Measurements from ENCODE around the gene KNDC1.

Gene KNDC1

DNA sequence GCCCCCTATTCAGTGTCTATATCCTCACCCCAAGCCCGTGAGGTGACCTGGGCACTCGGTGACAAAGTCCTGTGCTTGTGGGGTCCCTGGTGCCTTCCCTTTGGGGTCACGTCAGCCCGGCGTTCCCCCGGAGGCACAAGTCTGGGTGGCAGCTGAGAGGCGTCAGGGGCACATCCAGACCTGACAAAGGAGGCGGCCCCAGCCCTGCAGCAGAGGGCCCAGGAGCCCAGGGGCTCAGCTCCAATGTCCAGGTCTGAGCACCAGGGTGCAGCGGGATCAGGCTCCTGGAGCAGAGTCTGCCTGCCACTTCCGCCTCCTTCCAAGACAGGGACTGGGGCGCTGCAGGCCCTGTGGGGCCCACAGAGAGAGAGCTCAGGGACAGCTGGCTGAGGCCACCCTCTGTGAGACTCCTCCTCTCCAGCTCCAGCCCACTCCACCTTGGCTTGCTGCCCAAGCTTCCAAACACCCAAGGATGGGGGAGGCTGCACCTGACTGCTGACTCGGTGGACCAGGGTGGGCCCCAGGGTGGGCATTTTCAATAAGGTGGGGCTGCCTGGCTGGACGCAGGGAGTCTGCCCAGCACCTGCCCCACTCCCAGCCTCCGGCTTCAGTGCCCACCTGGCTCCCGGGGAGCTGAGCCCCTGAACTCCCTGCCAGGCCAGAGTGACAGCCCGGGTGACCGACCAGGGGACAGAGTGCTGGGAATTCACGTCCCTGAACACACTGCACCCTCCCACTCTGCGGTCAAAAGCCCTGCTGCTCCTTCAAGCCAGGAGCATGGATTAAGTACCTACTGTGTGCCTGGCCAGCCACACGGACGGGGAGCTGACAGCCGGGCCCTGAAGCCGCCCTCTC is 1.0 kb upstream of the KNDC1 start:
- no peaks in the 10 kb centered on the region for H3K9me3 ChIP-seq (ENCODE audit: insufficient read depth, low read depth, low read length)
- H3K4me3 ChIP-seq (ENCODE audit: low read length), result no peak overlapping the region
- peaks cover 16% of the 10 kb centered on the region for H3K4me1 ChIP-seq (ENCODE audit: insufficient read depth, low read length)
- 68% methylated on average over 23 of the region's 23 CpGs for WGBS
- H3K27ac ChIP-seq (ENCODE audit: low read depth, low read length), result peak overlapping the region; percentile 3; the same call in 1 of the 2 replicates
- H3K9ac ChIP-seq (ENCODE audit: low read depth, low read length), result no peak overlapping the region
- no peaks in the 10 kb centered on the region for H3K36me3 ChIP-seq (ENCODE audit: insufficient read depth, low read length)
- peaks cover 9% of the 10 kb centered on the region for H3K27me3 ChIP-seq (ENCODE audit: insufficient read depth, low read length)

DNA sequence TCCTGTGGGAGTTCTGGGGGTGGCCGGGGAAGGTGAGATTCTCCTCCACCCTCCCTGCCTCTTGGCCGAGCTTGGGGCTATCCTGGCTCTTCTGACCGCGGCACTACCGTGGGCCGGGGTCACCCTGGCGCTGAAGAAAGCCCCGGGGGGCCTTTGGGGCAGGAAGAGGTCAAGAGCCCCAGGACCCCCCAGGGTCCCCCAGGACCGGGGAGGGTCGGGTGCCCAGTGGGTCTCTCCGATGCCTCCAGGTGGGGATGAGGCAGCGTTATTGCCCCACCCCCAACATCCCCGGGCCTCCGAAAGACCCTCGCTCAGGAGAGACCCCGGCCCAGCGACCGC is 439 bp upstream of the KNDC1 start:
- WGBS, result 22% methylated on average over 10 of the region's 18 CpGs
- peaks cover 11% of the 10 kb centered on the region; the same call in 1 of the 2 replicates for H3K4me1 ChIP-seq (ENCODE audit: insufficient read depth, low read length)
- H3K27me3 ChIP-seq (ENCODE audit: insufficient read depth, low read length), result peaks cover 9% of the 10 kb centered on the region

DNA sequence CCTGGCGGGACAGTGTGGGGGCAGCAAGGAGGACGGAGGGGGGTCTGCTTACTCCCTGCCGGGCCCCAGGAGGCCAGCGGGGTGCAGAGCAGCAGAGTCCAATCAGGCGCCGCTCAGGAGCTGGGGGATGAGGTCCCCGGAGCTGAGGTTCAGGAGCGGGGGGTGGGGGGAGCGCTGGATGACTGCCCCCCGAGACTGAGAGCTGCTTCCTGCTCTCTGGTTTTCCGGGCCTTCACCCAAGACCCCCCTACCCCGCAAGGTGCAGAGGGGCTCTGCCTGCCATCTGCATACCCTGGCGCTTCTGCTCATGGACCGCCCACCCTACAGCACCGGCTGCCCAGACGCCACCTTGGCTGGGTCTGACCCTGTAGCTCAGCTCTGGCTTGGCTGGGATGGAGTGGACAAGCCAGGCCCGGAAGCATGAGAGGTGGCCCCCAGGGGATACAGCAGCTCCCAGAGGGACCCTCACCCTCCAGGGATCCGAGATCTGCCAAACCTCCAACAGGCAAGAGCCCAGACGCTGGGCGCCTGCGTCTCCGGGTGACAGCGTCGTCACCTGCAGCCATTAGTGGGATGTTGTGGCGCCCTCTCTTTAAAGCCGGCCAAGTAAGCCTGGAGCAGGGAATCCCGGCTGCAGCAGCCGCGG is 930 bp downstream of the KNDC1 start:
- Histone ChIP-seq H3K9me3 (ENCODE audit: insufficient read depth, low read depth, low read length) (no peaks in the 10 kb centered on the region), H3K4me1 (ENCODE audit: insufficient read depth, low read length) (peaks cover 10% of the 10 kb centered on the region; the same call in 1 of the 2 replicates), H3K27ac (ENCODE audit: low read depth, low read length) (no peak overlapping the region), H3K36me3 (ENCODE audit: insufficient read depth, low read length) (no peaks in the 10 kb centered on the region), H3K4me3 (ENCODE audit: low read length) (peak overlapping the region; percentile 71), H3K9ac (ENCODE audit: low read depth, low read length) (peak overlapping the region; percentile 61), H3K27me3 (ENCODE audit: insufficient read depth, low read length) (peaks cover 9% of the 10 kb centered on the region)
- 8% methylated on average over 29 of the region's 29 CpGs for WGBS

More for the DNA sequence above, 439 bp upstream of the KNDC1 start:
- Histone ChIP-seq H3K4me3 (ENCODE audit: low read length) (no peak overlapping the region), H3K9me3 (ENCODE audit: insufficient read depth, low read depth, low read length) (no peaks in the 10 kb centered on the region), H3K36me3 (ENCODE audit: insufficient read depth, low read length) (no peaks in the 10 kb centered on the region), H3K9ac (ENCODE audit: low read depth, low read length) (no peak overlapping the region), H3K27ac (ENCODE audit: low read depth, low read length) (no peak overlapping the region)

DNA sequence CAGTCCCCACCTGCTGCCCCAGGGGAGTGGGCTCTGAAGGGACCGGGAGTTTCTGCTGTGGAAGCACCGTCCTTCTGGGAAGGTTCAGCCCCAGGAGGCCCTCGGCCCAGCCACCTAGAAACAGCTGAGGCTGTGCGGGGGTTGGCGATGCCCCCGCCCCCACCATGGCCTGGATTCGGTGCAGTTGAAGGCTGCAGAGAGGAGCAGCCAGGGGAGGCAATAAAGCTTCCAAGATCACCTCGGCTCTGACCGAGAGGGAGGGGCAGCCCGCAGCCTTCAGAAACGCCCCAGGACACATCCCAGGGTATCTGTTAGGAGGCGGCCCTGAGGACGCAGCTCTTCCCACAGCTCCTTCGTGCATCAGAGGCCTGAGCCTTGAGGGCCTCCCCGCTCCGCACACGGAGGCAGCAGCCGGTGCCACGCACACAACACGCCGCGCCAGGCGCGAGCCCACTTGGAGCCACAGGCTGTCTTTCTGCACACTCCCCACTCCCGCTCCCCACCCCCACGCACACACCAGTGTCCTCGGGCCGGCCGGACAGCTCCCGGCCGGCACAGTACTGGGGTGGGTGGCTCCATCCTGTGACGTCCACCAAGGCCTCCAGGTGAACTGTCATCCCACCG is 1.6 kb downstream of the KNDC1 start:
- no peaks in the 10 kb centered on the region for H3K9me3 ChIP-seq (ENCODE audit: insufficient read depth, low read depth, low read length)
- peak overlapping the region; percentile 71 for H3K4me3 ChIP-seq (ENCODE audit: low read length)
- no peak overlapping the region for H3K9ac ChIP-seq (ENCODE audit: low read depth, low read length)
- 54% methylated on average over 33 of the region's 33 CpGs for WGBS
- H3K27ac ChIP-seq (ENCODE audit: low read depth, low read length), result no peak overlapping the region
- no peaks in the 10 kb centered on the region; the same call in 1 of the 2 replicates for H3K36me3 ChIP-seq (ENCODE audit: insufficient read depth, low read length)
- peaks cover 10% of the 10 kb centered on the region; the same call in 1 of the 2 replicates for H3K4me1 ChIP-seq (ENCODE audit: insufficient read depth, low read length)
- H3K27me3 ChIP-seq (ENCODE audit: insufficient read depth, low read length), result peaks cover 9% of the 10 kb centered on the region

DNA sequence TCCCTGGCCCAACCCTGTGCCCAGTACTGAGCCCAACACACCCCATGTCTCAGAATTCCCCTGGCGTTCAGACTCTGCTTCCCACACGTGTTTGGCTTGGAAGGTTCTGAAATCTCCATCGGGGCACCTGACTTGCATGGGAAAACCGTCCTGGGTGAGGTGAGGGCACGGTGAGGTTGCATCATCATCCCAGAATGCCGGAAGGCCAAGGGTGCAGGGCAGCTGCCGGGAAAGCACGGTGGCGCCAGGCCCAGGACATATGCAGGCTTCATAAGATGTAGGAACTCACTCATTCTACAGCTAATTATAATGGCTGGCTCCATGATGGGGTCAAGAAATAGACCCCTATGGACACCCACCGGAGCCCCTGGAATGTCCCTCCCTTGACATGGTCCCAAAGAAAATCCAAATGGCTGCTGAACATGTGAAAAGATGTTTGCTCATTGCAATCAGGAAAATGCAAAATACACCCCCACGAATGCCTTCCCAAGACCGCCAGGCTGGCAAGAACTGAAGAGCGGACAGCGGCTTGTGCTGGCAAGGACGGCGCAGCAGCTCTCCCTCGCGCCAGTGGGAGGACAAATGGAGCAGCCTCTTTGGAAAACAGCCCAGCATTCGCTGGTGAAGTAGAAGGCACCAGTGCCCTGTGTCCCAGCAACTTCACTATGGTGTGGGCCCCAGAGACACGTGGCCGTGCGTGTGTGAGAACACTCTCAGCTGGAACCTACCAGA is 2.3 kb downstream of the KNDC1 start:
- Histone ChIP-seq H3K4me1 (ENCODE audit: insufficient read depth, low read length) (peaks cover 10% of the 10 kb centered on the region; the same call in 1 of the 2 replicates), H3K4me3 (ENCODE audit: low read length) (no peak overlapping the region)
- 94% methylated on average over 22 of the region's 22 CpGs for WGBS

DNA sequence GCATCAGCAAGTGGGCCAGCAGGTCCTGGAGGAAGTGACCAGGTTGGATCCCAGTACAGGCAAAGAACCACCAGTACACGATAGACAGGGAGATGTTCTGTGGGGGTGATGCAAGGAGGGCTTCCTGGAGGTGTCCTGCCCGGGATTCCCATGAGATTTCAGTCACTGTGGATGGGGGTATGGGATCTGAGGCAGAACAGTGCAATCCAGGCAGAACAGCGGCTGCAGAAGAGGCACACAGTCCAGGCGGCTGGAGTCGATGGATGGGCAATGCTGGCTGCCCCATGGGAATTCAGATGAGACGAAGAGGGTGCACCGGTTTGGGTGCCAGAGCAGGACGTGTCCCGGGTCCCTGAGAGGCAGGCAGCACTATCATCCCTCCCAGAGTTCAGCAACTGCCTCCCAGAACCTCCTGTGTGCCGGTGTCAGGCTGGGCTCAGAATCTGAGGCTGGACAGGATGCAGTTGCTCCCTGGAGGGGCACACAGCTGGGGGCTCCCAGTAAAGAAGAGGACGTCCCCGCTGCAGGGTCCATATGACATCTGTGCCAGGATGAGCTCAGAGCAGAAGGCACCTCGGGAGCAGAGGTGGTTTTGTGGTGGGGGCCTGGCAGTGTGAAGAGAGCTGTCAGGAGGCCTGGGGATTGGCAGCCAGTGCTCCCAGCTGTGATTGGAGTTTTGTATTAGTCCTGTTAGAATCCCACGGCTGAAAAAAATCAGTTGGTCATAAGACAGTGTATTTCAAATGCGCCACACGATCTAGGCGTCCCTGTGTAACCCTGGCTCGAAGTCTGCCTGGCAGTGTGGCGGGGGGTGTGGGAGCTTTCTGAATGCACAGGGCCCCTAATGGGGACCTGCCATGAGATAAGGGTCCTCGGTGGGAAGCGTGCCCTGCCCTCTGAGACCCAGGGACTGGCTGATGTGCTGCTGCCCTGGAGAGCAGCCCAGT is 3.2 kb downstream of the KNDC1 start:
- Histone ChIP-seq H3K27ac (ENCODE audit: low read depth, low read length) (no peak overlapping the region), H3K27me3 (ENCODE audit: insufficient read depth, low read length) (peaks cover 9% of the 10 kb centered on the region)
- WGBS, result 89% methylated on average over 21 of the region's 21 CpGs

More for the DNA sequence above, 2.3 kb downstream of the KNDC1 start:
- Histone ChIP-seq H3K27ac (ENCODE audit: low read depth, low read length) (no peak overlapping the region), H3K9me3 (ENCODE audit: insufficient read depth, low read depth, low read length) (no peaks in the 10 kb centered on the region), H3K9ac (ENCODE audit: low read depth, low read length) (no peak overlapping the region), H3K36me3 (ENCODE audit: insufficient read depth, low read length) (no peaks in the 10 kb centered on the region; the same call in 1 of the 2 replicates), H3K27me3 (ENCODE audit: insufficient read depth, low read length) (peaks cover 9% of the 10 kb centered on the region)

DNA sequence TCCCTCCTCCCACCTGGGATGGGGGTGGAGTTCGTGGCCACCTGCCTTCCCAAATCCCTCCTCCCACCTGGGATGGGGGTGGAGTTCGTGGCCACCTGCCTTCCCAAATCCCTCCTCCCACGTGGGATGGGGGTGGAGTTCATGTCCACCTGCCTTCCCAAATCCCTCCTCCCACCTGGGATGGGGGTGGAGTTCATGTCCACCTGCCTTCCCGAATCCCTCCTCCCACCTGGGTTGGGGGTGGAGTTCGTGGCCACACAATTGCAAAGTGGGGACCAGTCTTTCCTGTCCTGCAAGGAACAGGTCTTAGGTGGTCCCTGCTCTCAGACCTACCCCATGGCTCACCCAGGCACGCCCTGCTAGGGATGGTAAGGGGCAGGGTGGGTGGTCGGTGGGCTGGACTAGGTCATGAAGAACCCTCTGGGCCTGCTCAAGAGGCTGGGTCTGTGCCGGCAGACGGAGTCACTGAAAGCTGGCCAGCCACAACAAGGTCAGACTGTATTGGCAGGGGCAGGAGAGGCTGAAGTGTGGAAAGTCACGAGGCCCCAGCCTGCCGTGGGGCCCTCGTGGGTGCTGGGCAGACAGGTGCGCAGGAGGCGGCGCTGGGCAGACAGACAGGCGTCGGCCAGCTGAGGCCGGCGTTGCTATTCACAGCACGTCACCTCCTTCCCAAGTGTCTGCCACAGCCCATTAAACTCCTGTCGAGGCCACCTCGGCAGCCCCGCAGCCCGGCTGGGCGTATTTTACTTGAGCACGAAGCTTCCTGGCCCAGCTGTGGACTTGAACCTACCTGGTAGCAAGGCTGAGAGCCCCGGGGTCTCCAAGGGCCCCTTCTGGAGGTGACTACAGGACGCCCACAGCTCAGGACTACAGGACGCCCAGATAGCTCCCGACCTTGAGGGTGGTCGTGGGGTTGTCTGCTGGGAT is 4.1 kb downstream of the KNDC1 start:
- no peak overlapping the region for H3K4me3 ChIP-seq (ENCODE audit: low read length)
- H3K9ac ChIP-seq (ENCODE audit: low read depth, low read length), result no peak overlapping the region
- no peaks in the 10 kb centered on the region for H3K9me3 ChIP-seq (ENCODE audit: insufficient read depth, low read depth, low read length)
- H3K27ac ChIP-seq (ENCODE audit: low read depth, low read length), result no peak overlapping the region
- peaks cover 9% of the 10 kb centered on the region for H3K27me3 ChIP-seq (ENCODE audit: insufficient read depth, low read length)
- peaks cover 6% of the 10 kb centered on the region; the same call in 1 of the 2 replicates for H3K36me3 ChIP-seq (ENCODE audit: insufficient read depth, low read length)
- peaks cover 6% of the 10 kb centered on the region; the same call in 1 of the 2 replicates for H3K4me1 ChIP-seq (ENCODE audit: insufficient read depth, low read length)
- 92% methylated on average over 28 of the region's 31 CpGs for WGBS

More for the DNA sequence above, 3.2 kb downstream of the KNDC1 start:
- H3K4me1 ChIP-seq (ENCODE audit: insufficient read depth, low read length), result peaks cover 10% of the 10 kb centered on the region; the same call in 1 of the 2 replicates
- no peaks in the 10 kb centered on the region for H3K9me3 ChIP-seq (ENCODE audit: insufficient read depth, low read depth, low read length)
- no peak overlapping the region for H3K9ac ChIP-seq (ENCODE audit: low read depth, low read length)
- H3K4me3 ChIP-seq (ENCODE audit: low read length), result no peak overlapping the region
- H3K36me3 ChIP-seq (ENCODE audit: insufficient read depth, low read length), result peaks cover 1% of the 10 kb centered on the region; the same call in 1 of the 2 replicates

DNA sequence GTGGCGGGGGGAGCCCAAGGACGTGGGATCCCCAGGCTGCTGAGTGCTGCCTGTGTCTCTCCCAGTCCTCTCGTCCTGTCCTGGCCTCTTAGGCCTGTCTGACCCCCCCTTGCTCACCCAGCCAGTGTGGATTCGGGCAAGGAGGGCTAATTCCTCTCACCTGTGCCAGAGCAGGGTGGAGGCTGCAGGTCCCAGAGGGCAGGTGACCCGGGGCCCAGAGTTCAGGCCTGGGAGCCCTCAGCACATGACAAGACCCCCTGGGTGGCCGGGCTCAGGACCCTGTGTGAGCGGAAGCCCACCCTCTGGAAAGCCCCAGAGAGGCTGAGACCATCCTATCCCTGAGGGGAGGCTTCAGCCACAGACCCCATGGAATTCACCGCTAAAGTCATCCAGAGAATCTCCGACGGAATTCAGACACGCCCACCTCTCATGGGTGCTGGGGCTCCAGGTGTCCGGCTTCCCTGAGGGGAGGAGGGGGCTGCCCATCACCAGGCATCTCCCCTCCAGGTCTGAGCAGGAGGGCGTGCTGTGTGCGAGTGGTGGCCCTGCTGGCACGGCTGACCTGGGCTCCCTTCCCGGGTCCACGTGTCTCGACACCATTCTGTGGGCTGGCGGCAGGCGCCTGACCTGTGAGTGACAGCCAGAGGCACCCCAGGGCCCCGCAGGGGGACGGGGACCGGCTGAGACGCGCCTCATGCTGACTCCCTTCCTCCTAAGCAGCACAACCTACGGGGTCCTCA is 5.0 kb downstream of the KNDC1 start:
- no peak overlapping the region for H3K27ac ChIP-seq (ENCODE audit: low read depth, low read length)
- no peak overlapping the region for H3K4me3 ChIP-seq (ENCODE audit: low read length)
- H3K9ac ChIP-seq (ENCODE audit: low read depth, low read length), result no peak overlapping the region; the same call in 1 of the 2 replicates
- H3K36me3 ChIP-seq (ENCODE audit: insufficient read depth, low read length), result peaks cover 6% of the 10 kb centered on the region; the same call in 1 of the 2 replicates
- 89% methylated on average over 26 of the region's 26 CpGs for WGBS
- peaks cover 9% of the 10 kb centered on the region for H3K27me3 ChIP-seq (ENCODE audit: insufficient read depth, low read length)
- H3K9me3 ChIP-seq (ENCODE audit: insufficient read depth, low read depth, low read length), result no peaks in the 10 kb centered on the region
- no peaks in the 10 kb centered on the region for H3K4me1 ChIP-seq (ENCODE audit: insufficient read depth, low read length)

Data from HUES64 (cell line).